Measurements from ENCODE around the gene JMJD1C.
"Not testable (repeated sequence)": the region's sequence is repeated elsewhere in the genome, so short reads cannot be mapped to it uniquely, and the experiment has no call there.

JMJD1C gene, protein sequence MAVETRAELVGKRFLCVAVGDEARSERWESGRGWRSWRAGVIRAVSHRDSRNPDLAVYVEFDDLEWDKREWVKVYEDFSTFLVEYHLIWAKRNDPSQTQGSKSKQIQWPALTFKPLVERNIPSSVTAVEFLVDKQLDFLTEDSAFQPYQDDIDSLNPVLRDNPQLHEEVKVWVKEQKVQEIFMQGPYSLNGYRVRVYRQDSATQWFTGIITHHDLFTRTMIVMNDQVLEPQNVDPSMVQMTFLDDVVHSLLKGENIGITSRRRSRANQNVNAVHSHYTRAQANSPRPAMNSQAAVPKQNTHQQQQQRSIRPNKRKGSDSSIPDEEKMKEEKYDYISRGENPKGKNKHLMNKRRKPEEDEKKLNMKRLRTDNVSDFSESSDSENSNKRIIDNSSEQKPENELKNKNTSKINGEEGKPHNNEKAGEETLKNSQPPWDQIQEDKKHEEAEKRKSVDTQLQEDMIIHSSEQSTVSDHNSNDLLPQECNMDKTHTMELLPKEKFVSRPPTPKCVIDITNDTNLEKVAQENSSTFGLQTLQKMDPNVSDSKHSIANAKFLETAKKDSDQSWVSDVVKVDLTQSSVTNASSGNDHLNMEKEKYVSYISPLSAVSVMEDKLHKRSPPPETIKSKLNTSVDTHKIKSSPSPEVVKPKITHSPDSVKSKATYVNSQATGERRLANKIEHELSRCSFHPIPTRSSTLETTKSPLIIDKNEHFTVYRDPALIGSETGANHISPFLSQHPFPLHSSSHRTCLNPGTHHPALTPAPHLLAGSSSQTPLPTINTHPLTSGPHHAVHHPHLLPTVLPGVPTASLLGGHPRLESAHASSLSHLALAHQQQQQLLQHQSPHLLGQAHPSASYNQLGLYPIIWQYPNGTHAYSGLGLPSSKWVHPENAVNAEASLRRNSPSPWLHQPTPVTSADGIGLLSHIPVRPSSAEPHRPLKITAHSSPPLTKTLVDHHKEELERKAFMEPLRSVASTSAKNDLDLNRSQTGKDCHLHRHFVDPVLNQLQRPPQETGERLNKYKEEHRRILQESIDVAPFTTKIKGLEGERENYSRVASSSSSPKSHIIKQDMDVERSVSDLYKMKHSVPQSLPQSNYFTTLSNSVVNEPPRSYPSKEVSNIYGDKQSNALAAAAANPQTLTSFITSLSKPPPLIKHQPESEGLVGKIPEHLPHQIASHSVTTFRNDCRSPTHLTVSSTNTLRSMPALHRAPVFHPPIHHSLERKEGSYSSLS (N-terminal part only)

DNA sequence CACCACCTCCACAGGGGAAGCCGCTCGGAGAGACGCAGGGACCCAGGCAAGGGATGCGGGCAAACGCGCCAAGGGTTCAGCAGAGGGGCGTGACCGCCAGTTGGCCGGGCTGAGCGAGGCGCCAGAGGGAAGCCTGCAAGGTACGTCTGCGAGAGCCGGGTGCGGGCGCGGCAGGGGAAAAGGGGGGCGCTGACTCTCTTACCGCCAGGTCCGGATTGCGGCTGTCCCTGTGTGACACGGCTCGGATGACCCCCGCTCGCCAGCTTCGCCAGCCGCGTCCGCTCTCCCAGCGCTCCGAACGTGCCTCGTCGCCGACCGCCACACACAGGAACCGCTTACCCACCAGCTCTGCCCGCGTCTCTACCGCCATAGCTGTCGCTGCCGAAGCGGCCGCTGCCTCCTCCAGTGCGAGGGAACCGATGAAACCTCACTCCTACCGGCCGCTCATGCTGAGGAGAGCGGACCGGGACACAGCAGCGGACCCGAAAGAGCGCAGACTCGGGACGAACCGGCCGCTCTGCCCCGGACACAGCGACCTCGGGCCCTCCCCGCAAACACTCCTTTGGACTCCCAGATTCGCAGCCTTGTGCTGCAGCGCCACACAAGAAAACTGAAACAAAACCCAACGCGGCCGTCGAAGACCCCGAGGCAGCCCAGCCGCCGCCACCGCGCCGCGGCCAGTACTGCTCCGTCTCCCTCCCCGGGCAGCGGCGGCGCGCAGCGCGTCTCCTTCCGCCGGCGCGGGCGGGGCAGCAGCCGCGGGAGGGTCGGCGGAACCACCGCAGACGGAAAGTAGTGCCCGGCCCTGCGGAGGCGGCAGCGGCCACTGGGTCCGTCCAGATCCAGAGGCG is at the start of gene JMJD1C:
JMJD1C (minus strand) TSS at position 685 of the 851 bp plus-strand sequence; CDS start at position 370, 315 bp downstream.
- peak; percentile 26 to 87 (median 72) for DNase-seq
- intact Hi-C loops (cut with DNase I) = loop anchor here (5.0 kb wide), 3 partner anchors 57 to 198 kb away; partner anchors contain the start of gene REEP3

DNA sequence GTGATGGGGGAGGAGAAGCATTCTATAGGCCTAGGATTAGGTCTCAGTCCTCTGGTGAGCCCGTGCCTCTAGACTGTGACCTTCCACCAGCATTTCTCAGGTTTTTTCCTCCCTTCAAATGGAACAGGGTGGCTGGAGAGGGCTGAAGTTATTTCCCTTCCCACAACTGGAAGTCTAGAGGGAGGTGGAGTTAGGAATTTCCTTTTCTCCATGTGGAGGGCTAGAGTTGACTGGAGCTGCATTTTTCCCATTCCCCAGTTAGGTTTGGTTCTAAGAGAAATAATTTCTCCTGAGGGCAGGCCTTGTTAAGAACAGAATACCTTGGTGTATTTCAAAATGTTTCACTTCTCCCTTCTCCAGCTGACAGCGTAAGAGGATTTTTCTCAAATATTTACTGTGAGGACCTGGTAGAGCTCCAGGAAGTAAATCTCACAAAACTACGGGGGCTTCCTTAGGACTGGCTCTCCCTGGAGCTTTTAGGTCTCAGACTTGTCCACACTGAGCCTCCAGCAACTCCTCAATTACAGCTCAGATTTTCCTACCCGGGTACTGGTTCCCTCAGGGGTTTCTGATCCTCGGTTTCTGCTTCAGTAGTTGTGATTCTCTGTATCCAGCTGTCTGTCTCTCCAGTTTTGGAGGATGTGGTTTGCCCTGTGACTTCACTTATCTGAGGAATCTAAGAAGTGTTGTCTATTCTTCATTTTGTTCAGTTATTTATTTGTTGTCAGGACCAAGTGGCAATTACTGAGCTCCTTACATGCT is 49.4 kb upstream of the JMJD1C start:
- no peak for DNase-seq
- intact Hi-C loops (cut with DNase I) = no loop called here

DNA sequence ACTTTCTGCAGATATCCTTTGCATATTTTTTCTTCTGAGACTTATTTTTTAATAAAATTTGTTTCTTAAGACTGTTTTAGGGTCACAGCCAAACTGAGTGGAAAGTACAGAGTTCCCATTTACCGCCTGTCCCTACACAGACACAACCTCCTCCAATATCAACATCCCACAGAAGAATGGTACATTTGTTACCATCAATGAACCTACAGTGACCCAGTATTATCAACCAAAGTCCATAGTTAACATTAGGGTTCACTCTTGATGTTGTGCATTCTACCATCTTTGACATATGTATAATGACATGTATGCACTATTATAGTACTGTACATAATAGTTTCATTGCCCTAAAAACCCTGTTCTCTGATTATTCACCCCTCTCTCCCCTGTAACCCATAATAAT is 40.8 kb upstream of the JMJD1C start:
- intact Hi-C loops (cut with DNase I) = no loop called here
- DNase-seq = no peak

DNA sequence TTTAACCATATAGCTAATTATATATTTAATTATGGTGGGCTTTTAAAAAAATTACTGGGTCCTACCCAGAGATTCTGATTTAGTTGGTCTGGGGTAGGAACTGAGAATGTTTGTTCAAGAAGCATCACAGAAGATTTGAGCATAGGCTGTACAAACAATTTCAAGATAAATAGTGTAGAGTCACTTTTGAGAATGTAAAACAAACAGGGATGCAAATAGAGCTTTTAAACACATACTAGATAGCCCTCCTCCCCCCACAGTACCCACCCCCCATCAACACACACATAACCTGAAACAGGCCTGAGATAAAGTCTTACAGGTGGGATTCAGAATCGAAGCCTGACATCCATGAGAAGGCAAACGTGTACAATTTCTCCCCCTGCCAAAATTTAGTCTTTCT is 39.8 kb upstream of the JMJD1C start:
- DNase-seq = no peak
- intact Hi-C loops (cut with DNase I) = no loop called here

DNA sequence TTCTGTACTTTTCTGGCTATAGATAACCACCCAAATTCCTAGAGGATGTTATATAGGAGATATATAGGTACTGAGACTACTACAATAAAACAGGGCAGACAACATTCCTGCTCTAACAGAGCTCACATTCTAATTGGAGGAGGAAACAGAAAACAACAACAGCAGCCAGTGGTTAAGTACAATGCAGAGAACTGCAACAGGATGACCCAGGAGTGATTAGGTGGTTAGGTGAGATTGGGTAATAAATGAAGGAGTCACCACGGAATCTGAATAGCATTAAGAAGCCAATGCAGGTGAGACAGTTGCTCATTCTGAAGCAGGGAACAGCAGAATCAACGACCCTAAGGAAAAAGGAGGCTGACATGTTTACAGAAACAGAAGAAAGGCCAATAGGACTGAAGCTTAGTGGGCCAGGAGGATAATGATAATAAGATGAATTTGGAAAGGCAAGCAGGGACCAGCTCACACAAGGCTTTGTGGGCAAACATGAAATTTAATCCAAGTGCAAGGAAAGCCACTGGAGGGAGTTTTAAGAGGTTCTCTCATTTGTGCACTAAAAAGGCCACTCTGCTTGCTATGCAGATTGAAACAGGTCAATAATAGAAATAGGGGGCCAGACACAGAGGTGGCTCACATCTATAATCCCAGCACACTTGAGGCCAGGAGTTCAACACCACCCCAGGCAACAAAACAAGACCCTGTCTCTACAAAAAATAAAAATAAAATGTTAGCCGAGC is 38.5 kb upstream of the JMJD1C start:
- intact Hi-C loops (cut with DNase I) = no loop called here
- DNase-seq = no peak

DNA sequence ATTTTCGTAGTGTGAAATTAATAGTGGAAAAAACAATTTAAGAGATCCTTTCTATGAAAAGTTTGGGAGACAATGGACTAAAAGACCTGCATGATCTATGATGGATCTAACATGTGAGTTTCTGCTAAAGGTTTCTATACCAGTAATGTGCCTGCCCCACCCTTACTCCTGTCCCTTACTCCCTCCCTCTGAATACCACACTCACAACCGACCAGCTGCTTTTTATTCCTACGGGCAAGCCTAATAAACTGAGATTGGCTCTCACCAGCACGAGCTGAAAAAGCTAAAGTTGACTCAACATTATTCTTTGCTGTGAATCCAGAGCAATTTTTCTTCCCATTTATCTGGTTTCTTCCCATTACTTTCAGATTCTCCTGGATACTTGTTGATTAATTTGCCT is 37.6 kb upstream of the JMJD1C start:
- no peak for DNase-seq
- intact Hi-C loops (cut with DNase I) = no loop called here

DNA sequence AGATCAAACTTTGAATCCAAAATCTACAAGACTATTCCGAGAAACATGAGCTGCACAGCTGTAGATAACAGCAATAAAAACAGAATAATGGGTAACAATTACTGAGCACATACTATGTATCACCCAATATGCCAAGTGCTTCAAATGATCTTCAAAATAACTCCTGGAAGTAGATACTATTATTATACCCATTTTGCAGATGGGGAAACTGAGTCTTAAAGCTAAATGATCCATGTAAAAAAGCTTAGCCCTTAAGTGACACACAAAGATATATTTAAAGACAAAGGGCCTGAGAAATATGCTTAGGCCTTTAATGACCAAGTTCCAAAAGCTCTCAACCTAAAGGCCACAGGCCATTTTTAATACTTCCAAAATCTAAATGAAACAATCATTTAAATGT is 37.1 kb upstream of the JMJD1C start:
- no peak for DNase-seq
- intact Hi-C loops (cut with DNase I) = no loop called here

DNA sequence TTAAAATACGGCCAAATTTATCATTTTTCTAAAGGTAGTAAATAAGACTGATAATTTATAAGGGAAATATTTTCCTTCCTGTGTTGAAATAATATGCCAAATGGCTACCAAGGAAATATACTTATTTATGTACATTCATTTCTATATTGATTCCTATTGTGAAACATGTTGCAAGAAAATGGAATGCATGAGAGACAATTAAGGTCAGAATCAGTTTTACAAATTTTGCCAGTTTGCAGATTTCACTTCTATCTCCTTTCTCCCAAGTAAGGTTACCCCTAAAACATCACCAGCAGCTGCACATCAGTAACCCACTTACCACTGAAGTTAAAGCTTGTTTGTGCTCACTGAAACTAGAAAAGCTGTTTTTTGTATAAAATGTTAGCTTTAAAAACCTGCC is 36.2 kb upstream of the JMJD1C start:
- intact Hi-C loops (cut with DNase I) = no loop called here
- no peak for DNase-seq

DNA sequence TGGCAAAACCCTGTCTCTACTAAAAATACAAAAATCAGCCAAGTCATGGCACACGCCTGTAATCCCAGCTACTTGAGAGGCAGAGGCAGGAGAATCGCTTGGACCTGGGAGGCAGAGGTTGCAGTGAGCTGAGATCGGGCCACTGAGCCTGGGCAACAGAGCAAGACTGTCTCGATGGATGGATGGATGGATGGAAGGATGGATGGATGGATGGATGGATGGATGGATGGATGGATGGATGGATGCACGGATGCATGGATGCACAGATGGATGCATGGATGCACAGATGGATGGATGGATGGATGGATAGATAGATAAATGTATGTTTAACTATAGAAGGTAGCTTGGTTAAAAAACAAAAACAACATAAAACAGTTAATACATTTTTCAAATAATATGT is 34.8 kb upstream of the JMJD1C start:
- DNase-seq; intact Hi-C loops (cut with DNase I): not testable (repeated sequence)

DNA sequence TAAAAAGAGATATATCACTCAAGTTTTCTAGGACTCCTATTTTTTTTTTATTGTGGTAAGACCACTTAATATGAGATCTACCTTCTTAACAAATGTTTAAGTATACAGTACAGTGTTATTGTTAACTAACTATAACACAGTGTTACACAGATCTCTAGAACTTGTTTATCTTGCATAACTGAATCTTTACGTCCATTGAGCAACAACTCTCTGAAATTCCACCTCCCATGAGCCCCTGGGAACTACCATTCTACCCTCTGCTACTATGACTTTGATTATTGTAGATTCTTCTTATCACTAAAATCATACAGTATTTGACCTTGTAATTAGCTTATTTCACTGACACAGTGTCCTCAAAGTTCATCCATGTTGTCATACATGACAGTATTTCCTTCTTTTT is 32.9 kb upstream of the JMJD1C start:
- intact Hi-C loops (cut with DNase I) = no loop called here
- DNase-seq = no peak

DNA sequence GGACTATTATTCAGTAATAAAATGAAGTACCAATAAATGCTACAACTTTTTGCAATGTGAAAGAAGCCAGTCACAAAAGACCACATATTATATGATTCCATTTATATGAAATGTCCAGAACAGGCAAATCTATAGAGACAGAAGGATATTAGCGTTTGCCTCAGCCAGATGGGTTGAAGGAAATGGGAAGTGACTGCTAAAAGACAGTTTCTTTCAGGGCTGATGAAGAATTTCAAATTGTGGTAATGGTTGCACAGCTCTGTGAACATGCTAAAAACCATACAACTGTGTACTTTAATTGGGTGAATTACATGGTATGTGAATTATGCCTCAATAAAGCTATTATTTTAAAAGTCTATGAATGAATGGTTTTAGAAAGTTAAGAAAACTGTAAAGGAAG is 31.5 kb upstream of the JMJD1C start:
- intact Hi-C loops (cut with DNase I) = no loop called here

DNA sequence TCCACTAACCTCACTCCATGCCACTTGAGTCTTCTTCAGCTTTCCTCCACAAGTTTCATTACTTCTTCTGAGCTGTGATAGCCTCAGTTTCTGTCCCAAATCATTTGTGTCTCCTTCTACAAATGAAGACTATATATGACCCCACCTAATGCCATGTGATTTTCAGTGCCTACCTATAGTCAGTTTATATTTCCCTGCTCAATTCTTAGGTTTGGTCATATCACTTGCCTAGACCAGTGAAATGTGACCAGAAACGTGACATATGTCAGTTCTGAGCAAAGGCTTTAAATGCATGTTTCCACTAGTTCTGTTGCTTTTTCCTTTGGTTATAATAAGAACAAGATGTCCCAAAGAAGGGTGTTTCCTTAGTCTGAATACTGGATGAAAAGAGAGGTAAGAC is 30.8 kb upstream of the JMJD1C start:
- intact Hi-C loops (cut with DNase I) = no loop called here
- DNase-seq = no peak

More for the DNA sequence above, 31.5 kb upstream of the JMJD1C start:
- no peak for DNase-seq

DNA sequence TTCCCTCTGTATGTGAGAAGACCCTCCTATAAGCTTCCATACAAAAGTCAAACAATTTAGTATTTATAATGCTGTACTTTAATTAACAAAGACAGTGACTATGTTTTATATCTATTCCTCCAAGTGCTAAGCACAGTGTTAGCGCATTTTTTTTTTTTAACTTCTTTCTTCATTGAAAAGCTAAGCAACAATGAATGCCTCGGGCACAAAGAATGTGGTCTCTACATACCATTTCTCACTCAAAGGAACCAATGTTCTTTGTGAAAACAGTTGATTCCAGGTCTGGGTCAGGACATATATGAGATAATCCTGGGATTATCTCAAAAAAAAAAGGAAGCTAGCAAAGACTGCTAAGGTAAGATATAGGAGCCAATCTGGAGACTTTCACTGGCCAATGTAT is 29.2 kb upstream of the JMJD1C start:
- DNase-seq = no peak
- intact Hi-C loops (cut with DNase I) = no loop called here

DNA sequence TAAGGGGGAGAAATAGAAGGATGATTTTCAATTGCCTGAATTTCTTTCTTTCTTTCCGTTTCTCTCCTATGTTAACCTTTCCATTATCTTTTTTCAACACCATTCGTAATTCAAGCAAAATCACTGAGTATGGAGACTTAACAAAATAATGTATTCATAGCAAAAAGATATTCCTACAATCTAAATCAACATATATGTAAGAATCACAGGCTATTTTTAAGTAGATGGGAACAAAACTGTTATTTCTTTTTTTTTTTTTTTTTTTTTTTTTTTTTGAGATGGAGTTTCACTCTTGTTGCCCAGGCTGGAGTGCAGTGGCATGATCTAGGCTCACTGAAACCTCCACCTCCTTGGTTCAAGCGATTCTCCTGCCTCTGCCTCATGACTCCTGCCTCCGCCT is 27.2 kb upstream of the JMJD1C start:
- DNase-seq = no peak
- intact Hi-C loops (cut with DNase I) = no loop called here

DNA sequence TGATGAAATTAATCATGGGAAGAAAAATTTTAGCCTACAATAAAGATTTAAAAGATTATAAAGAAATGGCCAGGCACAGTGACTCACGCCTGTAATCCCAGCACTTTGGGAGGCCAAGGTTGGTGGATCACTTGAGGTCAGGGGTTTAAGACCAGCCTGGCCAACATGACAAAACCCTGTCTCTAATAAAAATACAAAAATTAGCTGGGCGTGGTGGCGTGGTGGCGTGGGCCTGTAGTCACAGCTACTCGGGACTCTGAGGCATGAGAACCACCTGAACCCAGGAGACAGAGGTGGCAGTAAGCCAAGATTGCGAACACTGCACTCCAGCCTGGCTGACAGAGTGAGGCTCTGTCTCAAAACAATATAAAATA is 26.5 kb upstream of the JMJD1C start:
- intact Hi-C loops (cut with DNase I) = not testable (repeated sequence)
- DNase-seq = peak in 1 of 42 donors; percentile 21

DNA sequence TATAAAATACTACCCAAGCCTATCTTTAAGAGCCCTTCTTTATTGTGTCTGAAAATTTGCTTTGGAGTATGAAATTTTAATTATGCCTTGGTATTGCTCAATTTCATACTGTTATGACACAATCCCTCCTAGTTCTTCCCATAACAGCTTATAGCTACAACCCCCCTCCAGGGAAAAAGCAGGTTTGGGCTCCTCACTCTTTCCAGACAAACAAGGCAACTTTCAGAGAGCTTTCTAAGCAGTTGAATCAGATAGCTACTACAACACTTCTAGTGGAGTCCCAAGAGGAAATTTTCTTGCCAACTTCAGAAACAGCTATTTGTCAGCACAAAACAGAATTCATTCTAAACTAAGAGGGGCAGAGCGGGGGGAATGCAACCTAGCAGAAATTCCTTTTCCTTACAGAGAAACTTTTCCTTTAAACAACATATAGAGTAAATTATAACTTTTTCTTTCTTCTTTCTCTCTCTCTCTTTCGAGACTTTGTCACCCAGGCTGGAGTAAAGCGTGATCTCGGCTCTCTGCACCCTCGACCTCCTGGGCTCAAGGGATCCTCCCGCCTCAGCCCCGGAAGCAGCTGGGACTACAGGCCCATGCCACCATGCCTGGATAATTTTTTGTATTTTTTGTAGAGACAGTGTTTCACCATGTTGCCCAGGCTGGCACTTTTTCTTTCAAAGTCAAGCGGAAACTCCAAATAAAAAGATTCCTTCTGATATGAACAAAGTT is 26.0 kb upstream of the JMJD1C start:
- intact Hi-C loops (cut with DNase I) = no loop called here
- DNase-seq = no peak

DNA sequence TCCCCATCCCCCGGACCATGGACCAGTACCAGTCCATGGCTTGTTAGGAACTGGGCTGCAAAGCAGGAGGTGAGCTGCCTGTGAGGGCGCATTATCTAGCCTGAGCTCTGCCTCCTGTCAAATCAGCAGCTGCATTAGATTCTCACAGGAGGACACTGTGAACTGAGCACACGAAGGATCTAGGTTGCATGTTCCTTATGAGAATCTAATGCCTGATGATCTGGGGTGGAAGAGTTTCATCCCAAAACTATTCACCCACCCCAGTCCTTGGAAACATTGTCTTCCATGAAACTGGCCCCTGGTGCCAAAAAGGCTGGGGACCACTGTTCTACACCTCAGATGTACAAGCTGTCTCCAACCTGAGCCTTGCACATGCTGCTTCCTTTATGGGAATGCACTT is 24.1 kb upstream of the JMJD1C start:
- intact Hi-C loops (cut with DNase I) = no loop called here
- no peak for DNase-seq
